Testis (tissue), 2 donors: ENCODE results near the gene TULP1.

ENCODE experiments used
- CTCF ChIP-seq, 3 experiments: fragments of 450-650 bp in 2 of 3; fragments of 200-600 bp in 1 of 3; sonication (generic) in 1 of 3; IDR thresholded peaks; one replicate each; pipeline ENCODE4 v1.5.1; 2016 to 2019; ENCODE audit warnings: antibody characterized with exemption in 3 of 3, mild to moderate bottlenecking in 2 of 3, moderate library complexity in 1 of 3
- POLR2A ChIP-seq: fragments of 450-650 bp; IDR thresholded peaks from one replicate; pipeline ENCODE4 v1.6.1; 2017; ENCODE audit warnings: antibody characterized with exemption, mild to moderate bottlenecking, moderate library complexity

GRCh38 chr6:35469751-35470662 lies 42.7 kb downstream of the TULP1 start:
- no peak for TF ChIP-seq CTCF (IDR thresholded peaks at IDR 0.05)
- TF ChIP-seq POLR2A, result no peak
